Measurements from ENCODE around the gene CCS.
A peak's percentile ranks its signal among the peaks of the same experiment; 100 is the strongest.

CCS gene

GRCh38 chr11:66612458-66612857, 19.5 kb downstream of the CCS start:
- TF ChIP-seq, protein P1, sequence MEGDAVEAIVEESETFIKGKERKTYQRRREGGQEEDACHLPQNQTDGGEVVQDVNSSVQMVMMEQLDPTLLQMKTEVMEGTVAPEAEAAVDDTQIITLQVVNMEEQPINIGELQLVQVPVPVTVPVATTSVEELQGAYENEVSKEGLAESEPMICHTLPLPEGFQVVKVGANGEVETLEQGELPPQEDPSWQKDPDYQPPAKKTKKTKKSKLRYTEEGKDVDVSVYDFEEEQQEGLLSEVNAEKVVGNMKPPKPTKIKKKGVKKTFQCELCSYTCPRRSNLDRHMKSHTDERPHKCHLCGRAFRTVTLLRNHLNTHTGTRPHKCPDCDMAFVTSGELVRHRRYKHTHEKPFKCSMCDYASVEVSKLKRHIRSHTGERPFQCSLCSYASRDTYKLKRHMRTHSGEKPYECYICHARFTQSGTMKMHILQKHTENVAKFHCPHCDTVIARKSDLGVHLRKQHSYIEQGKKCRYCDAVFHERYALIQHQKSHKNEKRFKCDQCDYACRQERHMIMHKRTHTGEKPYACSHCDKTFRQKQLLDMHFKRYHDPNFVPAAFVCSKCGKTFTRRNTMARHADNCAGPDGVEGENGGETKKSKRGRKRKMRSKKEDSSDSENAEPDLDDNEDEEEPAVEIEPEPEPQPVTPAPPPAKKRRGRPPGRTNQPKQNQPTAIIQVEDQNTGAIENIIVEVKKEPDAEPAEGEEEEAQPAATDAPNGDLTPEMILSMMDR (conservative IDR thresholded peaks at IDR 0.05) = no peak
- no peak overlapping the region for H3K27ac ChIP-seq

GRCh38 chr11:66614073-66614472, 21.1 kb downstream of the CCS start:
- TF ChIP-seq, protein P1 (conservative IDR thresholded peaks at IDR 0.05) = no peak
- H3K27ac ChIP-seq = no peak overlapping the region; the same call in 1 of the 2 replicates

GRCh38 chr11:66616379-66617154, 23.6 kb downstream of the CCS start, which contains the start of gene RBM14:
Gene RBM14, plus strand, starts transcription at chr11:66616630. Its CDS starts 91 bp downstream, at chr11:66616721.
- H3K27ac ChIP-seq = peak within 1 kb of the TSS; percentile 97
- TF ChIP-seq, protein P1 (conservative IDR thresholded peaks at IDR 0.05) = no peak

DNA sequence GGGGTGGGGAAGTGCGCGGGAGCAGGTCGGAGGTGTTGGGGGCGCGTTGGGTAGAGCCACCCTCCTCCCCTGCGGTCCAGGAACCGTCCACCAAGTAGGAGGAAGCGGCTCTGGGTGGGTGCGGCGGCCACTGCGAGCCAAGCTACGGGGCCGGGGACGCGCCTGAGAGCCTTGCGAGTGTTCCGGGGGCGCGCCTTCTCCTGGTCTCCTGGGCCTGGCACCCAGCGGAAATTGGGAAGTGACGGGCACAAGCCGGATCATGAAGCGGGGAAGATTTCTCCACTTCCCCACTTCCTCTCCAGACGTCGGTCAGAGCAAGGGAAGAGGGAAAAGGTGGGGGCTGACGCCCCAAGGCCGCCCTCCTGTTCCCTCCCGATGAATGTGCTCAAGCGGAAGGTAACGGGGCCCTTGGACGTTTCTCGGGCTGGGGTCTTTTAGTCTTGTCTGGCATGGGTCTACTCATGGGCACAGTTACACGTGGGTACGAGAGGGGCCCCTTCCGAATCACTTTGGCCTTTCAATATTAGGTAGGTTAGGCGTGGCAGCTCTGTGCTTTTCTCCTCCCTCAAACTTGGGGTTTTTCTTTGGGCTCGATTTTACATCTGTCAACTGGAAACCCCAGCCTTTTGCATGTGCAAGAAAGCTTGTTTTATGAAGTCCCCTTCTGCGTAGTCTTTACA, 24.3 kb downstream of the CCS start:
- TF ChIP-seq, protein P1 (conservative IDR thresholded peaks at IDR 0.05) = no peak
- peak overlapping the region; percentile 97 for H3K27ac ChIP-seq

GRCh38 chr11:66619080-66619554, 26.1 kb downstream of the CCS start:
- peak overlapping the region; percentile 97 for H3K27ac ChIP-seq
- TF ChIP-seq, protein P1 (conservative IDR thresholded peaks at IDR 0.05) = no peak

DNA sequence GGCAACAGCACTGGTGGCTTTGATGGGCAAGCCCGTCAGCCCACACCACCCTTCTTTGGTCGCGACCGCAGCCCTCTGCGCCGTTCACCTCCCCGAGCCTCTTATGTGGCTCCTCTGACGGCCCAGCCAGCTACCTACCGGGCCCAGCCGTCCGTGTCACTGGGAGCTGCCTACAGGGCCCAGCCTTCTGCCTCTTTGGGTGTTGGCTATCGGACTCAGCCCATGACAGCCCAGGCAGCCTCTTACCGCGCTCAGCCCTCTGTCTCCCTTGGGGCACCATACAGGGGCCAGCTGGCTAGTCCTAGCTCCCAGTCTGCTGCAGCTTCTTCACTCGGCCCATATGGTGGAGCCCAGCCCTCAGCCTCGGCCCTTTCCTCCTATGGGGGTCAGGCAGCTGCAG, 31.5 kb downstream of the CCS start:
- TF ChIP-seq, protein P1 (conservative IDR thresholded peaks at IDR 0.05) = no peak
- no peak overlapping the region for H3K27ac ChIP-seq

DNA sequence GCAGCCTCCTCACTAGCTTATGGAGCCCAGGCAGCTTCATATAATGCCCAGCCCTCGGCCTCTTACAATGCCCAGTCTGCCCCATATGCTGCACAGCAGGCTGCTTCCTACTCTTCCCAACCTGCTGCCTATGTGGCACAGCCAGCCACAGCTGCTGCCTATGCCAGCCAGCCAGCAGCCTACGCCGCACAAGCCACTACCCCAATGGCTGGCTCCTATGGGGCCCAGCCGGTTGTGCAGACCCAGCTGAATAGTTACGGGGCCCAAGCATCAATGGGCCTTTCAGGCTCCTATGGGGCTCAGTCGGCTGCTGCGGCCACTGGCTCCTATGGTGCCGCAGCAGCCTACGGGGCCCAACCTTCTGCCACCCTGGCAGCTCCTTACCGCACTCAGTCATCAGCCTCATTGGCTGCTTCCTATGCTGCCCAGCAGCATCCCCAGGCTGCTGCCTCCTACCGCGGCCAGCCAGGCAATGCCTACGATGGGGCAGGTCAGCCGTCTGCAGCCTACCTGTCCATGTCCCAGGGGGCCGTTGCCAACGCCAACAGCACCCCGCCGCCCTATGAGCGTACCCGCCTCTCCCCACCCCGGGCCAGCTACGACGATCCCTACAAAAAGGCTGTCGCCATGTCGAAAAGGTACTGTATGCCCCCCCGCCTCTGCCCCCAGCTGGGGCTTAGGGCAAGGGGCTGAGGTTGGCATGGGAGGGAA, 32.2 kb downstream of the CCS start:
- TF ChIP-seq, protein P1 (conservative IDR thresholded peaks at IDR 0.05) = no peak
- H3K27ac ChIP-seq = no peak overlapping the region

Measured in VCaP (cell line).